Activated CD4-positive, alpha-beta memory T cell treated with anti-CD3 and anti-CD28 coated beads for 36 hours (primary cell): ENCODE results near the gene ZNF701. TPM values are rescaled to one million over a fixed set of nuclear protein-coding genes. Genes with fewer than 3 reads are reported as not detected.
"Not testable (repeated sequence)": the region's sequence is repeated elsewhere in the genome, so short reads cannot be mapped to it uniquely, and the experiment has no call there.

Source experiments
- CTCF ChIA-PET: fragments of 350-600 bp; sonication (Branson Sonifier 250); formaldehyde crosslinking; loops from one replicate; lab custom pipeline; 2021; ENCODE audit warnings: antibody characterized with exemption, inconsistent platforms; lab: Charles Lee
- POLR2A ChIA-PET: fragments of 350-600 bp; sonication (Branson Sonifier 250); formaldehyde crosslinking; loops from one replicate; lab custom pipeline; 2021; ENCODE audit warnings: antibody characterized with exemption; lab: Charles Lee
- DNase-seq: peaks from one replicate; pipeline ENCODE4 v3.0.0-alpha.2; 2020
- H3K27ac Mint-ChIP-seq: one replicate; pipeline ENCODE4 v1.8.0; 2021; ENCODE audit warnings: mixed read lengths
- H3K27me3 Mint-ChIP-seq: one replicate; pipeline ENCODE4 v1.8.0; 2021; ENCODE audit warnings: mixed read lengths
- H3K36me3 Mint-ChIP-seq: one replicate; pipeline ENCODE4 v1.8.0; 2021; ENCODE audit warnings: mixed read lengths
- H3K4me1 Mint-ChIP-seq: one replicate; pipeline ENCODE4 v1.8.0; 2021; ENCODE audit warnings: low read depth, mixed read lengths
- H3K4me3 Mint-ChIP-seq: one replicate; pipeline ENCODE4 v1.8.0; 2021; ENCODE audit warnings: mild to moderate bottlenecking, mixed read lengths
- H3K9me3 Mint-ChIP-seq: one replicate; pipeline ENCODE4 v1.8.0; 2021; ENCODE audit warnings: mixed read lengths
- intact Hi-C: fragments of 100-400 bp; cut with micrococcal nuclease; formaldehyde crosslinking; loops from one replicate; pipeline ENCODE4 v1.15.1; 2023
- total RNA-seq, 2 experiments: library from RNA; stranded (reverse); gene quantifications; one replicate each; pipeline ENCODE4 v1.2.3, GENCODE V29; 2021

Gene ZNF701
- total RNA-seq, 2 experiments from 2014 or later = 19.9 to 22.7 TPM

DNA sequence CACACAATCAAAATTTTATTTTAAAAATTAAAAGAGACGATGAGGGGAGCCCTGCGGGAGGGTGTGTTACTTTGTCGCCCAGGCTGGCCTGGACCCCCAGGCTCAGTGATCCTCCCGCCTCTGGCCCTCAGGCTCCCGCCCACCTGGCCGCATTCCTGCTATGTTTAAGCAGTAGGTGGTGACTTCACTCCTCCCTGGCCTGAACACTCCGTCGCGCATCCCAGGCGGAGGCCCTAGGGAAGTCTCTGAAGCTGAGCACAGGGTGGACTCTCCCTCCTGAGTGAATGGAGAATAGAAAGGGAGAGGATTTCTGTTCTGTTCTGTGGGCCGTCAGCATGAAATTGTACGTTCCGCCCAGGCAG is 468 bp upstream of the ZNF701 start:
- DNase-seq, H3K27me3 Mint-ChIP-seq, CTCF ChIA-PET, intact Hi-C loops, POLR2A ChIA-PET: not testable (repeated sequence)
- Mint-ChIP-seq H3K4me1 (peaks cover 31% of the 10 kb centered on the region), H3K4me3 (peak overlapping the region; percentile 88), H3K9me3 (peaks cover 38% of the 10 kb centered on the region), H3K36me3 (peaks cover 51% of the 10 kb centered on the region), H3K27ac (peak overlapping the region; percentile 92)

- CTCF ChIA-PET = no interaction called here
- Mint-ChIP-seq H3K27me3 (no peaks in the 10 kb centered on the region), H3K36me3 (peaks cover 78% of the 10 kb centered on the region), H3K4me3 (no peak overlapping the region), H3K9me3 (peaks cover 57% of the 10 kb centered on the region), H3K27ac (no peak overlapping the region), H3K4me1 (no peaks in the 10 kb centered on the region)
- no peak for DNase-seq
- intact Hi-C loops = no loop called here
- POLR2A ChIA-PET = no interaction called here
These were observed 14.8 kb downstream of the ZNF701 start for GRCh38 chr19:52584736-52585440.

DNA sequence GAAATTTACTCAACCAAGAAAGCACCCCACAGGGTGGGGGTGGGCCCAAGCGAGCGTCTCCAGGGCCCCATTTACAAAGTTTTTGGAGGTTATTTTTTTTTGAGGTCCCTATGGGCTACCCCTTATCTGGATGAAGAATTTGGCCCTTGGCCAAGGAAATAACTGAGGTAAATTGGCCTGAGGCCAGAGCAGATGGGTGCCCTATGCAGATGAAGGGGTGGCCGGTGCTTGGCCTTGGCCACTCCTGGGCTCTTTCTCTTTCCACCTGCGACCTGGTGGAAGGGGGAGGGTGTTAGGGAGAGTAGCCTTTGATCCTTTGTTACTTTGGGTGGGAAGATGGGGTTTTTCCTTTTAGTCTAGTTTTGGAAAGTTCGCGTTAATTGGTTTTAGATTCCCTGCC is 15.5 kb downstream of the ZNF701 start:
- intact Hi-C loops = no loop called here
- ChIA-PET CTCF (no interaction called here), POLR2A (no interaction called here)
- H3K27ac Mint-ChIP-seq = no peak overlapping the region
- H3K4me1 Mint-ChIP-seq = no peaks in the 10 kb centered on the region
- DNase-seq = no peak
- H3K27me3 Mint-ChIP-seq = no peaks in the 10 kb centered on the region
- H3K36me3 Mint-ChIP-seq = peaks cover 81% of the 10 kb centered on the region
- no peak overlapping the region for H3K4me3 Mint-ChIP-seq
- H3K9me3 Mint-ChIP-seq = peaks cover 55% of the 10 kb centered on the region

- H3K4me1 Mint-ChIP-seq = no peaks in the 10 kb centered on the region
- intact Hi-C loops = no loop called here
- DNase-seq = peak; percentile 25
- peaks cover 31% of the 10 kb centered on the region for H3K9me3 Mint-ChIP-seq
- ChIA-PET CTCF (no interaction called here), POLR2A (no interaction called here)
- H3K27ac Mint-ChIP-seq = no peak overlapping the region
- peaks cover 65% of the 10 kb centered on the region for H3K36me3 Mint-ChIP-seq
- no peaks in the 10 kb centered on the region for H3K27me3 Mint-ChIP-seq
- H3K4me3 Mint-ChIP-seq = no peak overlapping the region
These were observed 20.6 kb downstream of the ZNF701 start for GRCh38 chr19:52590728-52591127.

- DNase-seq = no peak
- H3K27ac Mint-ChIP-seq = no peak overlapping the region
These were observed 22.2 kb downstream of the ZNF701 start for GRCh38 chr19:52592301-52592700.

DNA sequence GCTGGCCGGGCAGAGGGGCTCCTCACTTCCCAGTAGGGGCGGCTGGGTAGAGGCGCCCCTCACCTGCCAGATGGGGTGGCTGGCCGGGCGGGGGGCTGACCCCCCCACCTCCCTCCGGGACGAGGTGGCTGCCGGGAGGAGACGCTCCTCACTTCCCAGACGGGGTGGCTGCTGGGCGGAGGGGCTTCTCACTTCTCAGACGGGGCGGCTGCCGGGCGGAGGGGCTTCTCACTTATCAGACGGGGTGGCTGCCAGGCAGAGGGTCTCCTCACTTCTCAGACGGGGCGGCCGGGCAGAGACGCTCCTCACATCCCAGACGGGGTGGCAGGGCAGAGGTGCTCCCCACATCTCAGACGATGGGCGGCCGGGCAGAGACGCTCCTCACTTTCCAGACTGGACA is 23.4 kb downstream of the ZNF701 start:
- H3K4me3 Mint-ChIP-seq, CTCF ChIA-PET, intact Hi-C loops, H3K27ac Mint-ChIP-seq, DNase-seq, H3K4me1 Mint-ChIP-seq, H3K27me3 Mint-ChIP-seq, POLR2A ChIA-PET: not testable (repeated sequence)
- Mint-ChIP-seq H3K9me3 (peaks cover 34% of the 10 kb centered on the region), H3K36me3 (peaks cover 66% of the 10 kb centered on the region)

More at GRCh38 chr19:52592301-52592700, 22.2 kb downstream of the ZNF701 start:
- Mint-ChIP-seq H3K36me3 (peaks cover 69% of the 10 kb centered on the region), H3K9me3 (peaks cover 36% of the 10 kb centered on the region), H3K4me1 (no peaks in the 10 kb centered on the region), H3K27me3 (no peaks in the 10 kb centered on the region), H3K4me3 (no peak overlapping the region)
- intact Hi-C loops = no loop called here
- ChIA-PET POLR2A (no interaction called here), CTCF (no interaction called here)

DNA sequence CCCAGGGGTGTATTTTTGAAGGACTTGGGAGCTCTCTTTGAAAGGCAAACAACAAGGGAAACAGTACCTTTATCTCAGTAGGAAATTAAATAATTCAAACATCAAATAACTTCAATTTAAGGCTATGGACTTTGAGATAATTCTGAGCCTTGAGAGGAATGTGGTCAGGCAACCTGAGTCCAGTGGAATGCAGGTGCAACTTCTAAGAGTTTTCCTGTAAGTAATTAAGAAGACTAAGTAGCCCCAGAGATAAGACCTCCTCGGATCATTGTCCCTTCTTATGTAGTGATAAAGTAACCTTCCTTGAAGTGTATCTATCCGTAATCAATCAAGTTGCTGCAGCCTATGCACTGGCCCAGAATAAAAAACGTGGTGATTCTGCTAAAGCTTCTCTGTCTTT is 29.2 kb downstream of the ZNF701 start:
- Mint-ChIP-seq H3K27ac (no peak overlapping the region), H3K9me3 (peaks cover 26% of the 10 kb centered on the region), H3K36me3 (peaks cover 38% of the 10 kb centered on the region), H3K4me1 (peaks cover 8% of the 10 kb centered on the region), H3K4me3 (no peak overlapping the region), H3K27me3 (no peaks in the 10 kb centered on the region)
- CTCF ChIA-PET = interaction anchor here (0.8 kb wide), 1 partner anchor 38 kb away, joined by 3 read pairs; no protein-coding TSS in a partner anchor
- intact Hi-C loops = no loop called here
- no peak for DNase-seq
- POLR2A ChIA-PET = no interaction called here

DNA sequence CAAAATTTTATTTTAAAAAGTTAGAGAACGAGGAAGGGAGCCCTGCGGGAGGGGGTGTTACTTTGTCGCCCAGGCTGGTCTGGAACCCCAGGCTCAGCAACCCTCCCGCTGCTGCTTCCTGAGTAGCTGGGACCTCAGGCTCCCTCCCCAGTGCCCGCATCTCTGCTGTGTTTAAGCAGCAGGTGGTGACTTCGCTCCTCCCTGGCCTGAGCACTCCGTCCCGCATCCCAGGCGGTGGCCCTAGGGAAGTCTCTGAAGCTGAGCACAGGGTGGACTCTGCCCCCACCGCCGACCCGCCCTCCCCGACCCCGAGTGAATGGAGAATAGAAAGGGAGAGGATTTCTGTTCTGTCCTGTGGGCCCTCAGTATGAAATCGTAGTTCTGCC is 30.5 kb downstream of the ZNF701 start:
- peaks cover 32% of the 10 kb centered on the region for H3K9me3 Mint-ChIP-seq
- H3K4me3 Mint-ChIP-seq = peak overlapping the region; percentile 83
- intact Hi-C loops = loop anchor here (2.0 kb wide), 4 partner anchors 30 to 74 kb away; partner anchors contain the start of genes ZNF701, ZNF808 and ZNF83
- ChIA-PET CTCF (interaction anchor here (0.6 kb wide), 1 partner anchor 275 kb away, joined by 4 read pairs; no protein-coding TSS in a partner anchor), POLR2A (no interaction called here)
- DNase-seq = peak; percentile 28
- H3K4me1 Mint-ChIP-seq = peaks cover 9% of the 10 kb centered on the region
- peaks cover 36% of the 10 kb centered on the region for H3K36me3 Mint-ChIP-seq
- H3K27me3 Mint-ChIP-seq = no peaks in the 10 kb centered on the region
- peak overlapping the region; percentile 58 for H3K27ac Mint-ChIP-seq

DNA sequence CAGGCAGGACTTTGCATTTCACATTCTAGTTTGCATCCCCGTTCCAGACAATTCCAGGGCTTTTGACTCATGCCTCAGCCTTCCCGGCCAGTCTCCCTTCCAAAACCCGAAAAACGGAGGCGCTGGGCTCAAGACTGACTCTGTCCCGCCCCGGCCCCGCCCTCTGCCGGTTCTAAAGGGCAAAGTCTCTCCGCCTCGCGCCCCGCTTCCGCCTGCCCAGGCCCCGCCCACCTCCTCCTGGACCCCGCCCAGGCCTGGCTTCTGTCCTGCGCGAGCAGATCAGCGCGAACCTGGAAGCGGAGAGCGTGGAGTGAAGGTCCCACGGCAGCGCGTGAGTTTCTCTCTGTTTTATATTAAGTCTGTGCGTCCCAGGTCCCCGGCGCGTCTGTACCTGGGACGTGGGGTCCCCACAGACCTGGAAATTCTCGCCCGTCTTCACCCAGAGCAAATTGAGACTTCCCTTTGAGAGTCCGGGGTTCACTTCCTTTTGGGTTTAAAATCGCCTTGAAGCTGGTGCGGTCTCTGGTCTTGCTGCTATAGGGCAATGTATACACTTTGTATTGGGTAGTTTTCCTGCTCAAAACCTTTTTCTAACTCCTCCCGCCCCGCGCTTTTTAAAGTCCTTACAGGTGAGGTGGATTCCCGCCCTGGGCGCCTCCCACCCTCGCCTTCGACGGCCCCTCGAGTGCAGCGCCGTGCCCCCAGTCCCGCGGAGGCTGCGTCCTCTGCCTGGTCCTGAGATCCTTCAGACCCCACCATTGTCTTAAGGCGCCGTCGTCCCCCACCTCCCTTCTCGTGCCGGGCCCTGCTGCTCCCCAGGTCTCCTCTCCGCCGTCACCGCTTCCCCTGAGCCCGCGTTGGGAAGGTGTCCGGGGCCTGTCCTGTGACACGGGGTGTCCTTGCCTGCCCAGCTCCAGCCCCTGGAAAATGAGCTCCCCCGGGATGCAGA is 31.2 kb downstream of the ZNF701 start:
- Mint-ChIP-seq H3K36me3 (peaks cover 35% of the 10 kb centered on the region), H3K4me3 (peak overlapping the region; percentile 83), H3K27ac (peak overlapping the region; percentile 58), H3K27me3 (no peaks in the 10 kb centered on the region), H3K9me3 (peaks cover 32% of the 10 kb centered on the region), H3K4me1 (peaks cover 14% of the 10 kb centered on the region)
- DNase-seq = peak; percentile 96
- POLR2A ChIA-PET = no interaction called here
- intact Hi-C loops = loop anchor here (2.0 kb wide), 4 partner anchors 30 to 74 kb away; partner anchors contain the start of genes ZNF701, ZNF808 and ZNF83
- CTCF ChIA-PET = interaction anchor here (0.6 kb wide), 1 partner anchor 184 kb away, joined by 3 read pairs; no protein-coding TSS in a partner anchor

- H3K27ac Mint-ChIP-seq, H3K27me3 Mint-ChIP-seq, POLR2A ChIA-PET: not testable (repeated sequence)
- peaks cover 19% of the 10 kb centered on the region for H3K4me1 Mint-ChIP-seq
- H3K9me3 Mint-ChIP-seq = peaks cover 32% of the 10 kb centered on the region
- intact Hi-C loops = loop anchor here (2.0 kb wide), 4 partner anchors 31 to 75 kb away; partner anchors contain the start of genes ZNF701, ZNF808 and ZNF83
- peaks cover 33% of the 10 kb centered on the region for H3K36me3 Mint-ChIP-seq
- H3K4me3 Mint-ChIP-seq = peak overlapping the region; percentile 83
- peak; percentile 12 for DNase-seq
- CTCF ChIA-PET = interaction anchor here (0.6 kb wide), 1 partner anchor 183 kb away, joined by 3 read pairs; no protein-coding TSS in a partner anchor
These were observed 31.9 kb downstream of the ZNF701 start for GRCh38 chr19:52601974-52602366.

DNA sequence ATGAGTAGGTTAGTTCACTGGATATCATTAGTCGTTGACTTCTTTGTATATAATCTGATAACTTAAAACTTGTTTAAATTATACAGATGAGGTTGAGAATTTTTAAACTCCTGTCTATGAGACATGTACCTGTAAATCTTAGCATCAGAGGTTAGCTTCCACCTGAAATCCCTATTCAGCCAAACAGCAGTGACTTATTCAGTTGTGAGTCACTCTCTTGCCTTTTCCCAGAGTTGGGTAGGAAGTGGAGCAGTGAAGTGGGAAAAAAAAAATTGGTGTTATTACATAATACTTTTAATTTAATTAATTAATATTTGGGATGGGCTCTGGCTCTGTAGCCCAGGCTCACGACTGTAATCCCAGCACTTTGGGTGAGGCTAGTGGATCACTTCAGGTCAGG is 32.9 kb downstream of the ZNF701 start:
- H3K27ac Mint-ChIP-seq = no peak overlapping the region
- peaks cover 28% of the 10 kb centered on the region for H3K36me3 Mint-ChIP-seq
- ChIA-PET CTCF (no interaction called here), POLR2A (no interaction called here)
- peaks cover 26% of the 10 kb centered on the region for H3K9me3 Mint-ChIP-seq
- DNase-seq = no peak
- H3K4me3 Mint-ChIP-seq = no peak overlapping the region
- H3K4me1 Mint-ChIP-seq = peaks cover 19% of the 10 kb centered on the region
- no peaks in the 10 kb centered on the region for H3K27me3 Mint-ChIP-seq
- intact Hi-C loops = no loop called here
